ENCODE results near the gene RFNG.

- no peak for TF ChIP-seq EZH2 (IDR thresholded peaks at IDR 0.05; ENCODE audit: low read depth)
- TF ChIP-seq, protein P1, sequence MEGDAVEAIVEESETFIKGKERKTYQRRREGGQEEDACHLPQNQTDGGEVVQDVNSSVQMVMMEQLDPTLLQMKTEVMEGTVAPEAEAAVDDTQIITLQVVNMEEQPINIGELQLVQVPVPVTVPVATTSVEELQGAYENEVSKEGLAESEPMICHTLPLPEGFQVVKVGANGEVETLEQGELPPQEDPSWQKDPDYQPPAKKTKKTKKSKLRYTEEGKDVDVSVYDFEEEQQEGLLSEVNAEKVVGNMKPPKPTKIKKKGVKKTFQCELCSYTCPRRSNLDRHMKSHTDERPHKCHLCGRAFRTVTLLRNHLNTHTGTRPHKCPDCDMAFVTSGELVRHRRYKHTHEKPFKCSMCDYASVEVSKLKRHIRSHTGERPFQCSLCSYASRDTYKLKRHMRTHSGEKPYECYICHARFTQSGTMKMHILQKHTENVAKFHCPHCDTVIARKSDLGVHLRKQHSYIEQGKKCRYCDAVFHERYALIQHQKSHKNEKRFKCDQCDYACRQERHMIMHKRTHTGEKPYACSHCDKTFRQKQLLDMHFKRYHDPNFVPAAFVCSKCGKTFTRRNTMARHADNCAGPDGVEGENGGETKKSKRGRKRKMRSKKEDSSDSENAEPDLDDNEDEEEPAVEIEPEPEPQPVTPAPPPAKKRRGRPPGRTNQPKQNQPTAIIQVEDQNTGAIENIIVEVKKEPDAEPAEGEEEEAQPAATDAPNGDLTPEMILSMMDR (conservative IDR thresholded peaks at IDR 0.05), result no peak
Measured at GRCh38 chr17:82076785-82077591, 25.4 kb upstream of the RFNG start.

All from PC-9 (cell line).